GM18498 (cell line): ENCODE data around the gene SNED1.

Source experiments
- ATAC-seq: cut with Tn5 transposase; IDR thresholded peaks from one replicate; pipeline ENCODE4 v1.9.1; 2021; ENCODE audit warnings: mild to moderate bottlenecking, moderate library complexity; ENCODE audit not compliant: unreplicated experiment

The SNED1 gene

DNA sequence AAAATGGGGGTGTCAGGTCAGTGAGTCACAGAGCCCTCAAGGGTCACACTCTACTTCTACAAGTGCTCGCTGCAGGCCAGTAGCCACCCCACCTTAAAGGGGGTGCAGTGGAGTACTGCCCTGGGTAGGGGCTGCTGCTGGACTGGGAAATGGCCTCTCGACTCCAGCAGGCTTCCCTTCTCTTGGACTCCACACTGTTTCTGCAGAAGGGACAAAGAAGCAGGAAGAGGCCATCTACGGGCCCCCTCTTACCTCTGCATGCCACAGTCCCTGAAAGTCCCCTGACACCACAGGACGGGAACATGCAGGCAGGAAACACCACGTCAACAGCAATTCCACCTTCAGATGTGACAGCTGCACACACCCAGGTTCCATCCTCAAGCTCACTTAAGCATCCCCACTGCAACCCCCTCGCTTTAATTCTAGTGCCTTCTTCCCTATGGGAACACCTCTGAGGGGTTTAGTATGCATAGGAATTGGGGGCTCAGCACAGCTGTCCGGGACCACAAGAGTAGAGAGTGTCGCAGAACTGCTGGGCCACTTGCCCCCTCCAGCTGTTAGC is 22.3 kb downstream of the SNED1 start:
- ATAC-seq, result no peak

DNA sequence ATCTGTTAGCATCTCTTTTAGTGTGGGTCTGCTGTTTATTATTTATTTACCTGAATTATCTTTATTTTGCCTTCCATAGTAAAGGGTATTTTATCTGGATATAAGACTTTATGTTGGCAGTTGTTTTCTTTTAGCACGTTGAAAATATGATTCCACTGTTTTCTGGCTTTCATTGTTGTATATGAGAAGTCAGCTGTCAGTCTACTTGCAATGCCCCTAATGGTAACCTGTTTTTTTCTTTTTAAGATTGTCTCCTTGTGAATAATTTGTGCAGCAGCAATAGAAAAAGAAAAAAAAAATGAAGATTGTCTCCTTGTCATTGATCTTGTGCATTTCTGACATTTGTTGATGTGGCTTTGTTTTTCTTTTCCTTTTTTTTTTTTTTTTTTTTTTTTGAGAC is 27.2 kb downstream of the SNED1 start:
- ATAC-seq, result no peak

DNA sequence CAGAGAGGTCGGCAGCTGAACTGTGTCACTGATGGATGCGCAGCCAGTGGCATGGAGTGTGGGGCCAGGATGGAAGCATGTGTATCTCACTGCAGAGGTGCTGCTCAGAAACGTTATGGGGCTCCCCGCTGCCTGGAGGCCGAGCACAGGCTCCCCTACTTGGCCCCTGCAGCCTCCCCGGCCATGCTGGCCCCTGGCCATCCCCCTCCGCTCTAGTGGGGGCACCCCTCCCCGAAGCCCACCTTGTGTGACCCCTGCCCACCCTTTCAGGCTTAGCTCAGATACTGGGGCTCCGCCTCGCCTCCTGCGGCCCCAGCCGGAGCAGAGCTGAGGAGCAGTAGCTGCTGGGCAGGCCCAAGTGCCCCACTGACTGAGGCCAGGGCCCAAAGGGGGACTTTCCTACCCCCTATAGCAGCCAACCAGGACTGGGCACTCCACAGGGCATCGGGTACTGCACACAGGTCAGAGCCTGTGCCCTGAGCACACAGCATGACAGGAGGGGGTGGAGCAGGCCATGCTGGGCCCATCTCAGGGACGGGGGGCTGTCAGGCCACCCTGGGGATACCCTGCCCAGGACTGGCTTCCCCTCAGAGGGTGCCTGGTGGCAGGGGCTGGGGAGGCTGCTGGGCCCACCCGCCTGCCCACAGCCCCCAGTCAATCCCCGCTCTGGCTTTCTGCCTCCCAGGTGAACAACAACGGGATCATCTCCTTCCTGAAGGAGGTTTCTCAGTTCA is 31.3 kb downstream of the SNED1 start:
- ATAC-seq, result no peak

DNA sequence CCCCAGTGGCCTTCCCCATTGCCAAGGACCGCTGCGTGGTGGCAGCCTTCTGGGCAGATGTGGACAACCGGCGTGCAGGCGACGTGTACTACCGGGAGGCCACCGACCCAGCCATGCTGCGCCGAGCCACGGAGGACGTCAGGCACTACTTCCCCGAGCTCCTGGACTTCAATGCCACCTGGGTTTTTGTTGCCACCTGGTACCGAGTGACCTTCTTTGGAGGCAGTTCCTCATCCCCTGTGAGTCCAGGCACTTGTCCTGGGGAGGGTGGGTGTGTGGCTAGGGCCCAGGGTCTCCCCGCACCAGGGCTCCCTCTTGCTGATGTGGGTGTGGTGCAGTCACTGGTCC is 31.9 kb downstream of the SNED1 start:
- no peak for ATAC-seq

DNA sequence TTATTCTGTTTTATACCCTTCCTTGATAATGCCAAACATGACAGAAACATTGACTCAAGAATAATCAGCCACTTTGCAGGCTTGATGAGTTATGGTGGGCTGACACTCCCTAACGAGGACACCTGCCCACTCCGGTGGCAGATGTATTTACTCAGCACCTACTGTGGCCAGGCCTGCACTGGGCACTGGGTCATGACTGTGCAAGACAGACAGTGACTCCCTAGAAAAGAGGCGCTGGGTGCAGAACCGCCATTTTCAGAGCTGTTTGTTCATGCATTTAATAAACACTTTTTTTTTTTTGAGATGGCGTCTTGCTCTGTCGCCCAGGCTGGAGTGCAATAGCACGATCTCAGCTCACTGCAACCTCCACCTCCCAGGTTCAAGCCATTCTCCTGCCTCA is 32.5 kb downstream of the SNED1 start:
- no peak for ATAC-seq

DNA sequence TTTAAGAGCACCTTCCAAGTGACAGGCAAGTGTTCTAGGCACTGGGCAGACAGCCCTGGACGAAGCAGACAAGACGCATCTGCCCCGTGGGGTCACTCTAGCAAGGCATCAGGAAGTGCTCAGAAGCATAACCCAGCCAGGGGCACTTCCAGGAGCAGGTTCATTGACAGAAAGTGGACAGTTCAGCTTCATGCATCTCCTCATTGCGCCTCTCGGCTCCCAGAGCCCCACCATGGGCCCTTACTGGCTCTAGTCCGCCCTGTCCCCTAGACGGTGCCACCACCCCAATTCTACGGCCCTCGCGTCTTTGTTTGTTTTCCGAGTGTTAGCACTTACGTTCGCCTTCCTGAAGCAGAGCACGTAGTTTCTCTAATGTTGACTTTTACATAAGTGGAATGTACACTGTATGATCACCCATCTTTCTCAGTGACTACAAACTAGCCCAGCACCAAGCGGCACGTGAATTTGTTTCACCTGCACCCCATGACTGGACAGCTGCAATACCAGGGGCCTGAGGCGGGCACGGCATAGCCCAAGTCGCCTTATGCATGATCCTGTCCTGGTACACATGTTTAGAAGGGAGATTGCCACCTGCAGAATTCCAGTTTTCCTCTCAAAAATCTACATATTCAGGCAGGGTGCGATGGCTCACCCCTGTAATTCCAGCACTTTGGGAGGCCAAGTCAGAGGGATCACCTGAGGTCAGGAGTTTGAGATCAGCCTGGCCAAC is 33.2 kb downstream of the SNED1 start:
- no peak for ATAC-seq

DNA sequence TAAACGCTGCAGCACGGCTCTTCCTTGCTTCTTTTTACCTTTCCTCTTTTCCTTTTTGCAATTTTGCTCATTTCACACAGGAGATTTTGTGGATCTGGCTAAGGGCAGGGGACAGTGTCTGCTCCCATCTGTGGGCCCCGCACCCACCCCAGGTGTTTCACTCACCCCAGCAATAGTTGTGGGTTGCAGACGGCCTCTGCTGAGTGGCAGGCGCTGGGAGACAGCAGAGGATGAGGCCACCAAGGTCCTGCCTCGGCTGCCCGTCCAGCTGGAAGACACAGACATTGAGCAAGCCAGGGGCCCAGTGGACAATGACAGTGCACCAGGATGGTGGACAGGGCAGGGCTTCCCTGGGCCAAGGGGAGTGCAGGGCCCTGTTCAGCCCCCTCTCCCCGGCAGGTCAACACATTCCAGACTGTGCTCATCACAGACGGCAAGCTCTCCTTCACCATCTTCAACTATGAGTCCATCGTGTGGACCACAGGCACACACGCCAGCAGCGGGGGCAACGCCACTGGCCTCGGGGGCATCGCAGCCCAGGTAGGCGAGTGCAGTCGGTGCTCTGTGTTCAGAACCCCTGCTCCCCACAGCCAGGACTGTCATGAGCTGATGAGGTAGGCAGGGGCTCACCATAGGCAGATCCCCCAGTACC is 35.0 kb downstream of the SNED1 start:
- ATAC-seq, result no peak

DNA sequence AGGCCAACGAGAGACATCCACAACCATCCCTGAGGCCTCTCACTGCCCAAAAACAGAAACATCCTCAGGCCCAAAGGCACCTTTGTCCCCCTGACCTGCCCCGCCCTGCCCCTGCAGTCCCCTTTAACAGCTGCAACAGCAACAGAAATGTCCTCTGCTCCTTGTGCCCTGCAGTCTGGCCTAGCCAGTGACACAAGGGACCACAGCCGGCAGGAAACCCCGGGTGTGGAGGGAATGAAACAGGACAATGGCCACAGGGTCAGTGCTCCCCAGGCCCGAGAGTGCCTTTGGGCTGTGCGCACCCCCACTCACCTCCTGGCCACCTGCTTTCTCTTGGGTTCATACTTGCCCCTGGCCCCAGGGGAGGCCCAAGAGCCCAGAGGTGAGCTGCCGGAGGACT is 35.6 kb downstream of the SNED1 start:
- ATAC-seq, result no peak

DNA sequence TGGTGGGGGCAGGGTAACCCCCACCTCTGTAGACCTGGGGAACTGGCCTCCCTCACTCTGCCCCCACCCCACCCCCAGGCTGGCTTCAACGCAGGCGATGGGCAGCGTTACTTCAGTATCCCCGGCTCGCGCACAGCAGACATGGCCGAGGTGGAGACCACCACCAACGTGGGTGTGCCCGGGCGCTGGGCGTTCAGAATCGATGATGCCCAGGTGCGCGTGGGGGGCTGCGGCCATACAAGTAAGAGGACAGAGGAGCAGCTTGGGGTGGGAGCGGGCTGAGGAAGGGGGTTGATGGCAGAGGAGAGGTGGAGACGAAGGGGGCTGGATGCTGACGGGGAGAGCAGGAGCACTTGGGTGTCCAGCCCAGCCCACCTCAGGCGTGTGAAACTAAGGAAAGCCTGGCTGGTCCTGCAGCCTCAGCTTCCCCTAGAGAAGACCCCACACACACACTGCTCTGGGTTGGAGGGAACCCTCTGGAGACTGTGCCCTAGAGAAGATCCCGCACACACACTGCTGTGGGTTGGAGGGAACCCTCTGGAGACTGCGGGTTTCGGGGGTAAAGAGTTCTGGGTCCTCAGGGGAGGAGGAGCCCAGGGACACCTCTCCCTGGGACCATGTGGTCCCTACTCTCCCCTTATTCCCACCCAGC is 36.2 kb downstream of the SNED1 start:
- no peak for ATAC-seq

DNA sequence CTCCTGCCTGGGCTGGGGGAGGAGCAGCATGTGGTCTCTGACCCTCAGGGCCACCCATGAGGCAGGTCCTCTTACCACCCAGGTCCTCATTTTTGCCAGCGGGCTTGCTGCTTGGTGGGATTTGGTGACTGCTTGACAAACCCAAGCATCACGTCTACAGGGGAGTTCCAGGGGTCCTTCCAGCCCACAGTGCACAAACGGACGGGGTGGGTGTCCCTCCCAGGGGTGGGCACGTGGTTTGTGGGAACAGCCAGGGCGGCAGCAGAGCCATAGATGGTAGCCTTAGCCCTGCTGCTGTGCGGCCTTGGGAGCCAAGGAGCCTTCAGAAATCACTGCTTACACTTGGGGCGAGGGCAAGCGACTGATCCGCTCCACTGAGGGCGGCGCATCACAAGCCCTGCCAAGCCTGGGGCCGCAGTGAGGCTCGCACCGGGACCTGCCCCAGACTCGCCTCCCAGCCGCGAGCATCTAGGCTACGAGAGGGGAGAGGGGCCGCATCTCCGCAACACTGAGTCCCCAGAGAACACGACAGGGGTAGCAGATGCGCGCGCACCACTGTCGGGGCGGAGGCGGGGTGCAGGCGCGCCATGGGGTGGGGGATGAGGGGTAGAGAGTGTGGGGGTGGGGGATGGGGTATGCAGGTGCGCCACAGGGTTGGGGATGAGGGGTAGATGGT is 36.9 kb downstream of the SNED1 start:
- ATAC-seq, result no peak

DNA sequence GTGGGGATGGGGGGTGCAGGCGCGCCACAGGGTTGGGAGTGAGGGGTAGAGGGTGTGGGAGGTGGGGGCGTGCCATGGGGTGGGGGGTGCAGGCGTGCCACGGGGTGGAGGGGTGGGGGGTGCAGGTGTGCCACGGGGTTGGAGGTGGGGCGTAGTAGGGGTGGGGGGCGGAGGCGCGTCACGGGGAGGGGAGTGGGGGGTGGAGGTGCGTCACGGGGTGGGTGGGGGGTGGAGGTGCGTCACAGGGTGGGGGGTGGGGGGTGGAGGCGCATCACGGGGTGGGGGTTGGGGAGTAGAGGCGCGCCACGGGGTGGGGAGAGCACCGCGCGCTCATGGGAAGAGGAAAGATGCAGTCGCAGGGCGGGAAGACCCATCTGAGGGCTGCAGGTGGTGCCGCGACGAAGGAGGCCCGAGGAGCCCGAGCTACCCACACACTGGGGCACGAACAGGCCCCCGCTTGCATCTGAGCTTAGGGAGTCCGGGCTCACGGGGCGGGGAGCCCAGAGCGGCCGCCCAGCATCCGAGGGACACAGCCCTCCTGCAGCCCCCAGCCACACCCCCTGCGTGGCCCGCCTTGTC is 37.5 kb downstream of the SNED1 start:
- peak; percentile 4 for ATAC-seq

DNA sequence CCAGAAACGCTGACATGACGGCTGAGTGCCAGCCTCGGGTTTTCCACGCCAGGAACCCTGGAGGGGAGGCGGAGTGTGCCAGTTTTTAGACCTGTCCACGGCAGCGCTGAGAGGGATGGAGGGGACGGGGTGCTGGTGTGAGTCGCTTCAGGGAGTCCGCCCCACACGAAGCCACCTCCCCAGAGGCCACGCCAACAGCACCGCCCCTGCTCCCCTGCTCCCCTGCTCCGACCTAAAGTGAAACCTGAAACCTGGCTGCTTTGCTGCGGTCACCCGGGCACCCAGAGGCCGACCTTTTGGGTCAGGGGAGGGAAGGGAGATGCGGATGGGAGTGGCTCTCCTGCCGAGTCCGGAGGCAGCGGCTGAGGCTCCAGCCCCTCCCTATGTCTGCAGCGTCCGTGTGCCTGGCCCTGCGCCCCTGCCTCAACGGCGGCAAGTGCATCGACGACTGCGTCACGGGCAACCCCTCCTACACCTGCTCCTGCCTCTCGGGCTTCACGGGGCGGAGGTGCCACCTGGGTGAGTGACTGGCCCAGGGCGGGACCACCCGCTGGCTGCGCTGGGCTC is 38.1 kb downstream of the SNED1 start:
- peak; percentile 83 for ATAC-seq

DNA sequence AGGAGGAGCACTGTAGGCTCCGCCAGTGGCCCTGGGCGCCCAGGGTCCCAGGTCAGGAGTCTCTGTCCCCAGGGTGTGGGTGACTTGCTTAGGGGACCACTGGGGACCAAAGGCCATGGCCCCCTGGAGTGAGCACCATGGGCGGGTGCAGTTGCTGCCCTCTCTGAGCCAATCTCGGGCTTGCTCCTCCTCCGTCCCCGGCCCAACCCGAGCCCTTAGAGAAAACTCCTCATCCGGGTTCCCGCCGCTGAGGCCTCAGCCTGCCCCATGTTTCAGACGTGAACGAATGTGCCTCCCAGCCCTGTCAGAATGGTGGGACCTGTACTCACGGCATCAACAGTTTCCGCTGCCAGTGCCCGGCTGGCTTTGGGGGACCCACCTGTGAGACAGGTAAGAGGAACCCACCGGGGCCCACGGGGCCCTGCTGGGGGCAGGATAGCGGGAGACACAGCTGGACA is 38.6 kb downstream of the SNED1 start:
- peak; percentile 27 for ATAC-seq

DNA sequence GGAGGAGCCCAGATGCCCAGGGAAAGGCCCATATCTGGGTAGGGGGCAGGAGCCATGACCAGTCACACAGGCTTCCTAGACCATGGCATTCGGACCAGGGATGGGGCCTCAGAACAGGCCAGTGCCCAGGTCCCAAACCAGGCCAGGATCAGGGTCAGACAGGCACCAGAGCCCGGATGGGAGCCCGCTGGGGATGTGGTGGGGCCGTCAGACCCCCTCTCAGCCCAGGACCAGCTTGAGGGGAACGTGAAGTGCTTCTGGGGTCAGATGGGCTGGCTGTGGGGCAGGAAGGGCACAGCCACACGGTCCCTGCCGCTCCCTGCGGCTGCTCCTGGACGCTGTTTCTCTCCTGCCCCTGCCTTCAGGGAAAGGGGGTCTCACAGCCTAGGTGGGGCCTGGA is 39.1 kb downstream of the SNED1 start:
- ATAC-seq, result no peak

DNA sequence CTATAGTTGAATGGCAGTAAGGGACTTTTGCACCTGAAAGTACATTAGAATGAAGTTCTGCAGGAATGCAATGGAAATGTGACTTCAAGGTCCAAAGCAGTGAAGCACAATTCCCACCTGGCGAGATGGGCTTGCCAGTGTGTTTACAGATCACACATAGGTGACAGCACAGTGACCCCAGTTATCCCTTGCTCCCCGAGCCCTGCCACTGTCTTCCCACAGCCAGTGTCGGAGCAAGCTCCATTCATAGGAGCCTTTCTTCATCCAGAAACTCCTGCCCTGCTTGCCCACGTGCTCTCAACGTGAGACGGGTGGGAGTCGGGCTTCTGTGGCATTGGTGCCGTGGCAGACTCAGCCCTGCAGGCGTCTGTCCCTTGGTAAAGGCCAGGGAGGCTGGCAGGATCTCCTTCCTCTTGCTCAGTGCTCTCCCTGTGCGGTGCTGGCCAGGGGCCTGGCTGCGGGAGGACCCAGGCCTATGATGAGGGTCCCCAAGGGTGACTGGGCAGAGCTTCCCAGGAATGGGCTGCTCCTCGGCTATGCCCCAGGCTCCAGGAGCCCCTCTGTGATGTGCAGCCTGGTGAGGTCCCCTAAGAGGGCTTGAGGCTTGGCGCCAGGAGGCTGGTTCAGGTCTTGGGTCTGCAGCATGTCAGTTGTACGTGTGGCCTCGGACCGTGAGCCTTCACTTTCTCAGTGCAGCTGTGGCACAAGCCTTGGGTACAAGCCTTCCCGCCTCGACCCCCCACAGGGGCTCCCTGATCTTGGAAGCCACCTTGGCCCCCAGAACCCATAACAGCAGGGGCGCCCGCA is 40.2 kb downstream of the SNED1 start:
- no peak for ATAC-seq

DNA sequence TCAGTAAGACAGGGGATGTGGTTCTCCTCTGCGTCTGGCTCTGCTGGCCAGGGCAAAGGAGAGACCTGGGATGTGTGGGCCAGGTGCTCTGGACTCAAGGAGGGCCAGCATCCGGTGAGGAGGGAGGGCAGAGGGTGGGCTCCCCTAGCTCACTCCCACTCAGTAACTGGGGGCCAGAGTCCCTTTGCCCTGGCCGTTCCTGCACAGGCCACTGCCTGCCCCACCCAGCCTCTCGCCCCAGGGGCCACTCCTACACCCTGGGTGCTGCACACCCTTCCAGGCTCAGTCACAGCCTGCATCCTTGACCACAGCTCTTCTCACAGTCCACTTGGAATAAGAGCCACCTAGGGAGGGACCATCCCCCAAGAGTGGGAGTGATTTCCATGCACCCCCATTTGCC is 41.0 kb downstream of the SNED1 start:
- no peak for ATAC-seq

DNA sequence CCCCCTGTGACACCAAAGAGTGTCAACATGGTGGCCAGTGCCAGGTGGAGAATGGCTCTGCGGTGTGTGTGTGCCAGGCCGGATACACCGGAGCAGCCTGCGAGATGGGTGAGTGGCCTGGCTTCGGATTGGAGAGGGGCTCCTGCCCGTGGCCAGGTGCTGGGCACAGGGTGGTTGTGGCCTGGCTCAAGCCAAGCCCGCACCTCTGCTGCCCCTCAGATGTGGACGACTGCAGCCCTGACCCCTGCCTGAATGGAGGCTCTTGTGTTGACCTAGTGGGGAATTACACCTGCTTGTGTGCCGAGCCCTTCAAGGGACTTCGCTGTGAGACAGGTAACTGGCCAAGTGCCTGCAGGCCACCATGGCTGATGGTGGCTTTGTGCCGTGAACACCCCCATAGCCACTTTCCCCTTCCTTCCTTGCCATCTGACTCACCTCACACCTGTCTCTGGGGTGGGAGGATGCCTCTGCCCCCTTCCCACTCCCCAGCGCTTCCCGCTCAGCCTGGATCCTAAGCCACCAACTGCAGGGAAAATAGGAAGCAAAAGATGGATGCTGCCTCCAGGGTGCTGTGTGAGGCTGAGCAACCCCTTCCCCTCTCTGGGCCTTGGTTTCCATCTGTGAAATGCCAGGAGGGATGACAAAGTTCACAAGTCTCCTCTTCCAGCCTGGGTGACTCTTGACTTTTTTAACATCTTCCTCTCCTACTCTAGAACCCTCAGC is 41.8 kb downstream of the SNED1 start:
- ATAC-seq, result no peak

DNA sequence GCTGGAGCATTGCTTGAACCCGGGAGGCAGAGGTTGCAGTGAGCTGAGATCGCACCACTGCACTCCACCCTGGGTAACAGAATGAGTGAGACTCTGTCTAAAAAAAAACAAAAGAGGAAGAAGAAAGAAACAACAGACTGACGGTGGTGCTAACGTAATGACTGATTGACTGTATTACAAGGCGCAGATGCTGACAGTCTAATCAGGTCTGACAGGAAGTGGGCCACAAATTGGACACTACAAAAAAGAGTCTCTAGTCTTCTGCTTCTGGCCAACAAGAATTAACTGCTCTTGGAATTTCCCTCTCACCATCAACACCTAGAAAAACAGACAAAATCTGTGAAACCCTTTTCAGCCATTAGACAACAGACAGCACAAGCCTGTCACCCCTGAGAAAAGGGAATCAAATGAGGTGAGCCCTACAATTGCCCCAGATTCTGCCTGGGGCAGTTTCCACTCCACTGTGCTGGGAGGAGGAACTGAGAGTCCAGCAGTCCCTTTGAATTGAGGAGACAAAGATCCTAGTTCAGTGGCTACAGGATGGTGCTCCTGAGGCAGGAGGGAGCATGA is 43.3 kb downstream of the SNED1 start:
- ATAC-seq, result peak; percentile 60
